K562 (cell line): ENCODE measurements around the gene HARS2. TPM values are rescaled to one million over a fixed set of nuclear protein-coding genes. Genes with fewer than 3 reads are reported as not detected.

Source experiments
- CEBPB ChIP-seq: fragments of 450-650 bp; IDR thresholded peaks from 2 replicates; pipeline ENCODE4 v1.6.1; 2016; ENCODE audit warnings: missing genetic modification characterization, missing compliant biosample characterization
- CREBBP ChIP-seq: IDR thresholded peaks from one replicate; pipeline ENCODE4 v1.6.1; 2012; ENCODE audit warnings: low read depth, mild to moderate bottlenecking, control low read depth, inconsistent platforms, low read length
- FOXA1 ChIP-seq: fragments of 450-650 bp; IDR thresholded peaks from 2 replicates; pipeline ENCODE4 v1.6.1; 2016; ENCODE audit warnings: mild to moderate bottlenecking, borderline replicate concordance
- HLTF ChIP-seq: fragments of 450-650 bp; IDR thresholded peaks from 2 replicates; pipeline ENCODE4 v1.6.1; 2016
- MCM2 ChIP-seq: fragments of 450-650 bp; IDR thresholded peaks from 2 replicates; pipeline ENCODE4 v1.6.1; 2017; ENCODE audit warnings: low read depth, mild to moderate bottlenecking
- OTX1 ChIP-seq: fragments of 450-650 bp; formaldehyde crosslinking; IDR thresholded peaks from 2 replicates; pipeline ENCODE4 v1.4.0; 2022; ENCODE audit warnings: mild to moderate bottlenecking
- TAF9B ChIP-seq: fragments of 450-650 bp; IDR thresholded peaks from 2 replicates; pipeline ENCODE4 v1.6.1; 2018; ENCODE audit warnings: mild to moderate bottlenecking; ENCODE audit not compliant: partially characterized antibody
- ZBTB7A ChIP-seq: IDR thresholded peaks from 2 replicates; pipeline ENCODE4 v1.6.1; 2011; ENCODE audit warnings: low read depth, mild to moderate bottlenecking, low read length, moderate library complexity, borderline replicate concordance; ENCODE audit not compliant: control insufficient read depth
- ZNF124 ChIP-seq: sonication (generic); formaldehyde crosslinking; IDR thresholded peaks from 2 replicates; pipeline ENCODE4 v1.8.1; 2022; ENCODE audit warnings: missing genetic modification reagents
- ZNF436 ChIP-seq: fragments of 250-450, 450-650 bp; sonication (Bioruptor Pico); formaldehyde crosslinking; IDR thresholded peaks from 2 replicates; pipeline ENCODE4 v1.7.0; 2020; ENCODE audit warnings: mild to moderate bottlenecking
- ZNF785 ChIP-seq: fragments of 250-450 bp; sonication (Bioruptor Pico); IDR thresholded peaks from 2 replicates; pipeline ENCODE4 v1.4.0; 2020; ENCODE audit warnings: mild to moderate bottlenecking
- polyA plus RNA-seq, 8 experiments: library from polyadenylated mRNA; depleted of rRNA in 4 of 8; stranded (reverse) in 5 of 8; unstranded in 3 of 8; fragments of >200 nt; fragmentation: Nextera tagmentation in 2 of 8; fragmentation: Illumina TruSeq in 1 of 8; extraction: Ambion mirVana in 2 of 8; extraction: Trizol in 1 of 8; gene quantifications; 2 replicates each; pipeline versions ENCODE4 v1.2.1 to v1.2.3, GENCODE V29; 2011 to 2014; ENCODE audit warnings: inconsistent platforms in 1 of 8, missing spikeins in 1 of 8
- total RNA-seq, 7 experiments: library from RNA; depleted of rRNA in 6 of 7; stranded (reverse); fragments of >200 nt in 6 of 7; fragmentation: Illumina TruSeq in 2 of 7; extraction: Trizol in 2 of 7; gene quantifications; 2 replicates each; pipeline versions ENCODE4 v1.2.1 to v1.2.3, GENCODE V29; 2011 to 2021; ENCODE audit warnings: low replicate concordance in 1 of 7
- TF ChIP-seq, protein P1 (sequence below): IDR thresholded peaks from 2 replicates; pipeline ENCODE4 v1.6.1; 2012; ENCODE audit warnings: low read depth, low read length, improper control_type of control experiment, borderline replicate concordance
- TF ChIP-seq, protein P2 (sequence below): fragments of 200-800 bp; sonication (Bioruptor generic); IDR thresholded peaks from 2 replicates; pipeline ENCODE4 v1.6.1; 2016; ENCODE audit warnings: missing genetic modification characterization, missing compliant biosample characterization
- TF ChIP-seq, protein P3 (sequence below): sonication (generic); formaldehyde crosslinking; IDR thresholded peaks from 2 replicates; pipeline ENCODE4 v1.8.0; 2022; ENCODE audit warnings: missing genetic modification reagents, mild to moderate bottlenecking, borderline replicate concordance
- TF ChIP-seq, protein P4 (sequence below): fragments of 450-650 bp; IDR thresholded peaks from 2 replicates; pipeline ENCODE4 v1.7.1; 2018; ENCODE audit warnings: mild to moderate bottlenecking, low read depth; ENCODE audit not compliant: partially characterized antibody
- TF ChIP-seq, protein P5 (sequence below): fragments of 450-650 bp; formaldehyde crosslinking; IDR thresholded peaks from 2 replicates; pipeline ENCODE4 v1.4.0; 2020; ENCODE audit warnings: mild to moderate bottlenecking

The HARS2 gene
- total and polyA plus RNA-seq, 9 of the 15 experiments (the other 6 are each of a cell fraction or from before 2014, with no cell fraction given) = 8.5 to 41.6 (median 27.1) TPM

DNA sequence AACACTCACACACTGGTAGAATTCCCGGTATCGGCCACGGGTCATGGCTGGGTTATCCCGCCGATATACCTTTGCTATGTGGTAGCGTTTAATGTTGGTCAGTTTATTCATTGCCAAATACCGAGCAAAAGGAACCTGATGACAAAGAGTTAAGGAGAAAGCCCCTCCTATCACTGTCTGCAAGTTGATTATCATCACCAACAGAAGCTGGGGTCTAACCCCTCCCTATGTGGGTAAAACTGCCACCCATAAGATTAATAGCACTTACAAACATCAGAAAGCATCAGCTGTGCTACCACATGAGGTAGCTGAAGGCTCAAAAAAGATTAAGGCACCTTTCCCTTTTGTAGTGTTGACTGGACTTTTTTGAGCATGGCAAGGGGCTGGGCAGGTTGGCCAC, 12.3 kb upstream of the HARS2 start (continued):
- TF ChIP-seq, protein P1, sequence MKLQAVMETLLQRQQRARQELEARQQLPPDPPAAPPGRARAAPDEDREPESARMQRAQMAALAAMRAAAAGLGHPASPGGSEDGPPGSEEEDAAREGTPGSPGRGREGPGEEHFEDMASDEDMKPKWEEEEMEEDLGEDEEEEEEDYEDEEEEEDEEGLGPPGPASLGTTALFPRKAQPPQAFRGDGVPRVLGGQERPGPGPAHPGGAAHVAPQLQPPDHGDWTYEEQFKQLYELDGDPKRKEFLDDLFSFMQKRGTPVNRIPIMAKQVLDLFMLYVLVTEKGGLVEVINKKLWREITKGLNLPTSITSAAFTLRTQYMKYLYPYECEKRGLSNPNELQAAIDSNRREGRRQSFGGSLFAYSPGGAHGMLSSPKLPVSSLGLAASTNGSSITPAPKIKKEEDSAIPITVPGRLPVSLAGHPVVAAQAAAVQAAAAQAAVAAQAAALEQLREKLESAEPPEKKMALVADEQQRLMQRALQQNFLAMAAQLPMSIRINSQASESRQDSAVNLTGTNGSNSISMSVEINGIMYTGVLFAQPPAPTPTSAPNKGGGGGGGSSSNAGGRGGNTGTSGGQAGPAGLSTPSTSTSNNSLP = peak; percentile 44; the same call in 1 of the 2 replicates
- TF ChIP-seq TAF9B = peak; percentile 76
- no peak for TF ChIP-seq MCM2
- no peak for TF ChIP-seq ZNF124 (CRISPR knock-in tag)
- TF ChIP-seq HLTF = no peak
- TF ChIP-seq ZNF436 (CRISPR knock-in tag) = no peak
- TF ChIP-seq, protein P2, sequence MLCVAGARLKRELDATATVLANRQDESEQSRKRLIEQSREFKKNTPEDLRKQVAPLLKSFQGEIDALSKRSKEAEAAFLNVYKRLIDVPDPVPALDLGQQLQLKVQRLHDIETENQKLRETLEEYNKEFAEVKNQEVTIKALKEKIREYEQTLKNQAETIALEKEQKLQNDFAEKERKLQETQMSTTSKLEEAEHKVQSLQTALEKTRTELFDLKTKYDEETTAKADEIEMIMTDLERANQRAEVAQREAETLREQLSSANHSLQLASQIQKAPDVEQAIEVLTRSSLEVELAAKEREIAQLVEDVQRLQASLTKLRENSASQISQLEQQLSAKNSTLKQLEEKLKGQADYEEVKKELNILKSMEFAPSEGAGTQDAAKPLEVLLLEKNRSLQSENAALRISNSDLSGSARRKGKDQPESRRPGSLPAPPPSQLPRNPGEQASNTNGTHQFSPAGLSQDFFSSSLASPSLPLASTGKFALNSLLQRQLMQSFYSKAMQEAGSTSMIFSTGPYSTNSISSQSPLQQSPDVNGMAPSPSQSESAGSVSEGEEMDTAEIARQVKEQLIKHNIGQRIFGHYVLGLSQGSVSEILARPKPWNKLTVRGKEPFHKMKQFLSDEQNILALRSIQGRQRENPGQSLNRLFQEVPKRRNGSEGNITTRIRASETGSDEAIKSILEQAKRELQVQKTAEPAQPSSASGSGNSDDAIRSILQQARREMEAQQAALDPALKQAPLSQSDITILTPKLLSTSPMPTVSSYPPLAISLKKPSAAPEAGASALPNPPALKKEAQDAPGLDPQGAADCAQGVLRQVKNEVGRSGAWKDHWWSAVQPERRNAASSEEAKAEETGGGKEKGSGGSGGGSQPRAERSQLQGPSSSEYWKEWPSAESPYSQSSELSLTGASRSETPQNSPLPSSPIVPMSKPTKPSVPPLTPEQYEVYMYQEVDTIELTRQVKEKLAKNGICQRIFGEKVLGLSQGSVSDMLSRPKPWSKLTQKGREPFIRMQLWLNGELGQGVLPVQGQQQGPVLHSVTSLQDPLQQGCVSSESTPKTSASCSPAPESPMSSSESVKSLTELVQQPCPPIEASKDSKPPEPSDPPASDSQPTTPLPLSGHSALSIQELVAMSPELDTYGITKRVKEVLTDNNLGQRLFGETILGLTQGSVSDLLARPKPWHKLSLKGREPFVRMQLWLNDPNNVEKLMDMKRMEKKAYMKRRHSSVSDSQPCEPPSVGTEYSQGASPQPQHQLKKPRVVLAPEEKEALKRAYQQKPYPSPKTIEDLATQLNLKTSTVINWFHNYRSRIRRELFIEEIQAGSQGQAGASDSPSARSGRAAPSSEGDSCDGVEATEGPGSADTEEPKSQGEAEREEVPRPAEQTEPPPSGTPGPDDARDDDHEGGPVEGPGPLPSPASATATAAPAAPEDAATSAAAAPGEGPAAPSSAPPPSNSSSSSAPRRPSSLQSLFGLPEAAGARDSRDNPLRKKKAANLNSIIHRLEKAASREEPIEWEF (CRISPR knock-in tag) = no peak
- 0 out of 2 replicates have a peak, but pooled peaks have one; percentile 26 for TF ChIP-seq ZBTB7A
- no peak for TF ChIP-seq FOXA1
- peak; percentile 55 for TF ChIP-seq CEBPB (tag)
- TF ChIP-seq, protein P3, sequence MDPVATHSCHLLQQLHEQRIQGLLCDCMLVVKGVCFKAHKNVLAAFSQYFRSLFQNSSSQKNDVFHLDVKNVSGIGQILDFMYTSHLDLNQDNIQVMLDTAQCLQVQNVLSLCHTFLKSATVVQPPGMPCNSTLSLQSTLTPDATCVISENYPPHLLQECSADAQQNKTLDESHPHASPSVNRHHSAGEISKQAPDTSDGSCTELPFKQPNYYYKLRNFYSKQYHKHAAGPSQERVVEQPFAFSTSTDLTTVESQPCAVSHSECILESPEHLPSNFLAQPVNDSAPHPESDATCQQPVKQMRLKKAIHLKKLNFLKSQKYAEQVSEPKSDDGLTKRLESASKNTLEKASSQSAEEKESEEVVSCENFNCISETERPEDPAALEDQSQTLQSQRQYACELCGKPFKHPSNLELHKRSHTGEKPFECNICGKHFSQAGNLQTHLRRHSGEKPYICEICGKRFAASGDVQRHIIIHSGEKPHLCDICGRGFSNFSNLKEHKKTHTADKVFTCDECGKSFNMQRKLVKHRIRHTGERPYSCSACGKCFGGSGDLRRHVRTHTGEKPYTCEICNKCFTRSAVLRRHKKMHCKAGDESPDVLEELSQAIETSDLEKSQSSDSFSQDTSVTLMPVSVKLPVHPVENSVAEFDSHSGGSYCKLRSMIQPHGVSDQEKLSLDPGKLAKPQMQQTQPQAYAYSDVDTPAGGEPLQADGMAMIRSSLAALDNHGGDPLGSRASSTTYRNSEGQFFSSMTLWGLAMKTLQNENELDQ = no peak
- TF ChIP-seq, protein P4, sequence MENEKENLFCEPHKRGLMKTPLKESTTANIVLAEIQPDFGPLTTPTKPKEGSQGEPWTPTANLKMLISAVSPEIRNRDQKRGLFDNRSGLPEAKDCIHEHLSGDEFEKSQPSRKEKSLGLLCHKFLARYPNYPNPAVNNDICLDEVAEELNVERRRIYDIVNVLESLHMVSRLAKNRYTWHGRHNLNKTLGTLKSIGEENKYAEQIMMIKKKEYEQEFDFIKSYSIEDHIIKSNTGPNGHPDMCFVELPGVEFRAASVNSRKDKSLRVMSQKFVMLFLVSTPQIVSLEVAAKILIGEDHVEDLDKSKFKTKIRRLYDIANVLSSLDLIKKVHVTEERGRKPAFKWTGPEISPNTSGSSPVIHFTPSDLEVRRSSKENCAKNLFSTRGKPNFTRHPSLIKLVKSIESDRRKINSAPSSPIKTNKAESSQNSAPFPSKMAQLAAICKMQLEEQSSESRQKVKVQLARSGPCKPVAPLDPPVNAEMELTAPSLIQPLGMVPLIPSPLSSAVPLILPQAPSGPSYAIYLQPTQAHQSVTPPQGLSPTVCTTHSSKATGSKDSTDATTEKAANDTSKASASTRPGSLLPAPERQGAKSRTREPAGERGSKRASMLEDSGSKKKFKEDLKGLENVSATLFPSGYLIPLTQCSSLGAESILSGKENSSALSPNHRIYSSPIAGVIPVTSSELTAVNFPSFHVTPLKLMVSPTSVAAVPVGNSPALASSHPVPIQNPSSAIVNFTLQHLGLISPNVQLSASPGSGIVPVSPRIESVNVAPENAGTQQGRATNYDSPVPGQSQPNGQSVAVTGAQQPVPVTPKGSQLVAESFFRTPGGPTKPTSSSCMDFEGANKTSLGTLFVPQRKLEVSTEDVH = no peak
- TF ChIP-seq ZNF785 = no peak
- TF ChIP-seq OTX1 = no peak
- TF ChIP-seq, protein P5, sequence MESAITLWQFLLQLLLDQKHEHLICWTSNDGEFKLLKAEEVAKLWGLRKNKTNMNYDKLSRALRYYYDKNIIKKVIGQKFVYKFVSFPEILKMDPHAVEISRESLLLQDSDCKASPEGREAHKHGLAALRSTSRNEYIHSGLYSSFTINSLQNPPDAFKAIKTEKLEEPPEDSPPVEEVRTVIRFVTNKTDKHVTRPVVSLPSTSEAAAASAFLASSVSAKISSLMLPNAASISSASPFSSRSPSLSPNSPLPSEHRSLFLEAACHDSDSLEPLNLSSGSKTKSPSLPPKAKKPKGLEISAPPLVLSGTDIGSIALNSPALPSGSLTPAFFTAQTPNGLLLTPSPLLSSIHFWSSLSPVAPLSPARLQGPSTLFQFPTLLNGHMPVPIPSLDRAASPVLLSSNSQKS = no peak
- no peak for TF ChIP-seq CREBBP
